Upper lobe of left lung (tissue), 4 donors: ENCODE measurements around the gene CAMK1.

ENCODE experiments used
- EP300 ChIP-seq, 4 donors: sonication (generic); formaldehyde crosslinking; IDR thresholded peaks; one replicate each; pipeline ENCODE4 v1.5.1; 2017; ENCODE audit warnings: antibody characterized with exemption in 4 of 4, control low read depth in 2 of 4
- POLR2A ChIP-seq, 4 donors: fragments of 450-650 bp; IDR thresholded peaks; one replicate each; pipeline ENCODE4 v1.5.1; 2016 to 2017; ENCODE audit warnings: antibody characterized with exemption in 4 of 4, mild to moderate bottlenecking in 2 of 4
- TF ChIP-seq, protein P1 (sequence below), 6 experiments: fragments of 450-650 bp in 4 of 6; fragments of 200-600 bp in 2 of 6; sonication (generic) in 2 of 6; IDR thresholded peaks; one replicate each; pipeline ENCODE4 v1.5.1; 2016 to 2019; ENCODE audit warnings: antibody characterized with exemption in 6 of 6

DNA sequence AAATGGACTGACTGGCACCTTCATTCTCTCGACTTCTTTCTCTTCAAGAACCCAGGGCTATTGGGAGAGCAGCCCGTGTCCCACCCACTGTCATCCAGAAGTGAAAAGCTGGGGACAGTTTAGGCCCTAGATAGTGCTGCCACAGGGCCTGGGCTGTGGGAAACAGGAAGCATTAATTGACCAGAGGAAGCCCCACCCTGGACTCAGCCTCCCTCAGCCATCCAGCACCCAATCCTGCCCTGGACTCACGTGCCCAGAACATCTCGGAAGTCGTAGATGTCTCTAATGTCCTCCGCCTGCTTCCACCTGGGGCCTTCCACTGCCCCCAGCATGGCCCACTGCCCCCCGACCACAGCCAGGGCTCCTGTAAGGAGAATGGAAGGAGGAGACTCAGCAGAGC is 2.3 kb downstream of the CAMK1 start:
- TF ChIP-seq, protein P1, sequence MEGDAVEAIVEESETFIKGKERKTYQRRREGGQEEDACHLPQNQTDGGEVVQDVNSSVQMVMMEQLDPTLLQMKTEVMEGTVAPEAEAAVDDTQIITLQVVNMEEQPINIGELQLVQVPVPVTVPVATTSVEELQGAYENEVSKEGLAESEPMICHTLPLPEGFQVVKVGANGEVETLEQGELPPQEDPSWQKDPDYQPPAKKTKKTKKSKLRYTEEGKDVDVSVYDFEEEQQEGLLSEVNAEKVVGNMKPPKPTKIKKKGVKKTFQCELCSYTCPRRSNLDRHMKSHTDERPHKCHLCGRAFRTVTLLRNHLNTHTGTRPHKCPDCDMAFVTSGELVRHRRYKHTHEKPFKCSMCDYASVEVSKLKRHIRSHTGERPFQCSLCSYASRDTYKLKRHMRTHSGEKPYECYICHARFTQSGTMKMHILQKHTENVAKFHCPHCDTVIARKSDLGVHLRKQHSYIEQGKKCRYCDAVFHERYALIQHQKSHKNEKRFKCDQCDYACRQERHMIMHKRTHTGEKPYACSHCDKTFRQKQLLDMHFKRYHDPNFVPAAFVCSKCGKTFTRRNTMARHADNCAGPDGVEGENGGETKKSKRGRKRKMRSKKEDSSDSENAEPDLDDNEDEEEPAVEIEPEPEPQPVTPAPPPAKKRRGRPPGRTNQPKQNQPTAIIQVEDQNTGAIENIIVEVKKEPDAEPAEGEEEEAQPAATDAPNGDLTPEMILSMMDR (IDR thresholded peaks at IDR 0.05) = no peak
- no peak for TF ChIP-seq EP300 (IDR thresholded peaks at IDR 0.05)
- no peak for TF ChIP-seq POLR2A (IDR thresholded peaks at IDR 0.05)
